HG03565 (cell line): ENCODE results near the gene NKPD1.

Experiments used
- ATAC-seq: cut with Tn5 transposase; IDR thresholded peaks from one replicate; pipeline ENCODE4 v1.9.1; 2021; ENCODE audit warnings: mild to moderate bottlenecking, moderate library complexity; ENCODE audit not compliant: unreplicated experiment

Gene NKPD1

DNA sequence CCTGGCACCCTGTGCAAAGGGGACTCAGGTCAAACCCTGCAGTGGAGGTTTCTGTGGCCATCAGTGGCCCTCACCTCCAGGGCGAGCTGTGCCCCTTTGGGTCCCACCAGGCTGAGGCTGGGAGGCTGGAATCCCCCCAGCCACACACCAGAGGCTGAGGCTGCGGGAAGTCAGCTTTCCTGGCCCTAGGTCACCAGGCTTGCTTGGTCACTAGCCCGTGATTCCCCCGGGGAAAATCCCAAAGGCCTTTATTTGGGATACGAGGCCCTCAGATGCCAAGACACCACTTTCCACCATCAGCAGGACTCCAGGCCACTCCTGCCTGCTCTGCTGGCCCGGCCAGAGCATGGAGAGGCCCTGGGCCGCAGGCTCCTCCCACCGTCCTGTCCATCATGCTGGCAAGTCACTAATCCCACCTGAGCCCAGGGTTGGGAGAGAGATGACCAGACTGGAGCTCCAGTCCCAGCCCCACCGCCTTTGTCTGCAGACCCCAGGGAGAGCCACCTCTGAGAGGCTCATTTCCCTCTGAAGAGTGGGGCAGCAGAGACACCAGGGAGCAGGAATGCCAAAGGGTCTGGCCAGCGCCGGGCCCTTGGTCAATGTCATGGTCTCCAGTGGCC is 4.7 kb downstream of the NKPD1 start:
- no peak for ATAC-seq

DNA sequence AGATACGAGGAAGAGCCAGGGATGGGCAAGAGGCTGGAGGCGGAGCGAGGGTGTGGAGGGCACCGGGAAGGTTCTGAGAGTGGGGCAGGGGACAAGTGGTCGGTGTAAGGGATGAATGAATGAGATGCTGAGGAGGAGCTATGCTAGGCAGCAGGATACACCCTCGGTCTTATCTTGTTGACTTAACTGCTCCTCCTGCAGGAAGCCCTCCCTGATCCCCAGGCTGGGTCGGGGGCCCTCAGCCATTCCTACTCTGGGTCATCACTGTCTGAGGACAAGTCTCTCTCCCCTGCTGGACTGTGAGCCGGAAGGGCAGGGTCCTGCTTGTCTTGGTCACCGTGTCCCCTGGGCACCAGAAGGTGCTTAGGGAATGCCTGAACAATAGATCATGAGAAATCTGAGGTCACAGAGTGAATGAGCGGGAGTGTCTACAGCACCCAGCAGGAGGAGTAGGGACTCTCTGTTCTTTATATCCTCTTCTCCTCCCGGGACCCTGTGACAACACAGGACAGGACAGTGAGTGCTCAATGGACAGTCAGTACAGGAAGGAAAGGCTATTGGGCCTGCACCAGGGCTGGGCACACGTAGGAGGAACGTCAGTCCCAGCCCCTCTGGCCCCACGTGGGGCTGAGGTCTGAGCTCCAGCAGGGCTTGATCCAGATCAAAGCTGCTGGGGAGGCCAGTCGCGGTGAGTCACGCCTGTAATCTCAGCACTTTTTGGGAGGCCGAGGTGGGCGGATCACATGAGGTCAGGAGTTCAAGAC is 6.5 kb downstream of the NKPD1 start:
- ATAC-seq = no peak

DNA sequence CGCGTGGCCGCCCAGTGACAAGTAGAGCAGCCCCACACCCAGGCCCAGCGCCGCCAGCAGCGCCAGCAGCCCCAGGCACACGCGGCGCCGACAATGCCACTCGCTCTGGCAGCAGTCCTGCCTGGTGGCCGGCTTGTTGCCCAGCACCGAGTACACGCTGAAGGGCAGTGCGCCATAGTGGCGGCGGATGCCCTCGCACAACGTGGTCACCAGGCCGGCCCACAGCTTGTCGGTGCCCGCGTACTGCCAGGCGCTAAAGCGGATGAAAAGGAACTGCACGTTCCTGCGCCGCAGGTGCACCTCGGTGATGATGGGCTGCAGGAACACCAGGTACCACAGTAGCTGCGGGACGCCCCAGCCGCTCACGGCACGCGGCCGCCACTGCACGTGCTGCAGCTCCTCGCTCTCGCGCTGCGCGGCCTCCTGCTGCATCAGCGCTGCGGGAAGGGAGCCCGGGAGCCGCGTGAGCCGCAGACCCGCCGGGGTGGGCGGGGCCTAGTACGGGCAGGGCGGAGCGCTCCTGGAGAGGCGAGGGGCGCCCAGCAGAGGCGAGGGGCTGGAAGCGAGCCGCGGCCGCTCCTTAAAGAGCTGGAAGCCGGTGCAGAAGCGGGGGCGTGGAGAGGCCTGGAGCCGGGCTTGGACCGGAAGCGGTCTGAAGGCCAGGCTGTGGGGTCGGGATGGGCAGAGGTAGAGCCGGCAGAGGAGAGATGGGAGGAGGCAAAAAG is 7.3 kb downstream of the NKPD1 start:
- ATAC-seq = no peak

DNA sequence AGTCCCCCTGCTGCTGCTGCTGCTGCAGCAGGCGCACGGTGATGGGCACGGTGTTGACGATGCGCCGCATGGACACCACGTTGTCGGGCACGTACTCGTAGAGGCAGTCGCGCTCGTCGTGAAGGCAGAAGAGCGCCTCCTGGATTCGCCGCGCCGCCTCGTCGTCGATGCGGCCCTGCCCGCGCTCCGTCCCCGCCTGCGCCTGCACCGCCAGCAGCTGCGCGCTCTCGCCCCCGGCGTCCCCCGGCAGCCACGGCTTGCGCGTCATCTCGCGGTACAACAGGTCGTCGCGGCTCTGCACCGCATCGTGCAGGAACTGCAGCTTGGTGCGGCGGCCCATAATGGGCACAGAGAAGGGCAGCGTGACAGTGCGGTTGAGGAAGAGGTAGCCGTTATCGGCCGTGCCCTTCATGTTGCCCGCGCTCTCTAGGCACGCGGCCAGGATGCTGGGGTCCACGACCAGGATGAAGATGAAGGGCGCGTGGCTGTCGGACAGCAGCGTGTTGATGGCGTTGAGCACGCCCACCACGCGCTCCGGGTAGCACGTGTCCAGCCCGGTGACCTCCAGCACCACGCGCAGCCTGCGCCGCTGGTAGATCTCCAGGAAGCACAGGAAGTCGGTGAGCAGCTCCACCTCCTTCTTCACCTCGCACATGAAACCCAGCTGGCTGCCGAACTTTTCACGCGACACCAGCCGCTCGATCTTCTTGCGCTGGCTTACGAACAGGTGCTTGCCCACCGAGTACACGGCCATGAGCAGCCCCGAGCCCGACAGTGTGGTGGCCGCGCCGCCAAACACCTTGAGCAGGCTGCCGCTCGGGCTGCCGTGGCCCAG is 8.1 kb downstream of the NKPD1 start:
- ATAC-seq = no peak

DNA sequence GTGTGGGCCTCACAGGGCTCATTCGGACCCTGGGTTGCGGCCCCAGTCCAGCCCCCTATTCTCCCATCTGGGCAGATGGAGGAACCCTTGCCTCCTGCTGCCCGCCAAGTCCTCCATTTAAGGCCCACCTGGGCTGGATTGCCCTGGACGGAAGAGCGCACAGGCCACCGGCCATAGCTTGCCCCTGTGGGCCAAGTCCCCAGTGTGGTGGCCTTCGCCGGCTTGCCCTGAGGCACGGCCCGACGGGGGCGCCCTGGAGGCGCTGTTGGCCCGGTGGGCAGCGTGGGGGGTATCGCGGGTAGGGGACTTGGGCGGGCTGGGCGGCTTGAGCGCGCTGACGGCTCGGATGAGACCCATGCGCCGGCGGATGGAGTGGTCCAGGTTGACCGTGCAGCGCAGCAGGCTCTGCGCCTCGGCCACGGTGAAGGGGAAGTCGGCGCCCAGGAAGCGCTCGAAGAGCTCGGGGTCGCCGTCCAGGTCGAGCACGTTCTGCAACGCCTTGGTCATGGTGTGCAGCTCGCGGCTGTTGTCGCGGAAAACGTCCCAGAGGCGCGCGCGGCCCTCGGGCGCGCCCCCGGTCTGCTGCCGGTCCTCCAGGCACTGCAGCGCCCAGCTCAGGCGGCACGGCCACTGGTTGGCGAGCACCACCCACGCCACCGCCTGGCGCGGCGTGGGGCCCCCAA is 8.8 kb downstream of the NKPD1 start:
- no peak for ATAC-seq

DNA sequence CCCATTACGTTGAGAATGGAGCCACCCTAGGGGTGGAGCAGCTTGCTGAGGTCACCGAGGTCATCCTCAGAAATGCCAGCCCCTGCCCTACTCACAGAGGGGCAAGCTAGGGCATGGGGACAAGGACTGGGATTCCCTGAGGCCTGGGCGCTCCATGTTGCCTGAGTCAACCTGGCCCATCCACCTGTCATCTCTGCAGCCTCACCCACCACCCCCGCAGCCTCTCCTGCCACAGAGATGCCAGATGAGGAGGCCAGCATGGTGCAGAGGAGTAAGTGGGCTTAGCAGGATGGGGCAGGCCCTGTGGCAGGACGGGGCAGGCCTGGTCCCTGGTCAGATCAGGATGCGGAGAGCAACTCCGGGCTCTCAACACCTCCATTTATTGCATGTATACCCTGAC is 9.5 kb downstream of the NKPD1 start:
- ATAC-seq = no peak

DNA sequence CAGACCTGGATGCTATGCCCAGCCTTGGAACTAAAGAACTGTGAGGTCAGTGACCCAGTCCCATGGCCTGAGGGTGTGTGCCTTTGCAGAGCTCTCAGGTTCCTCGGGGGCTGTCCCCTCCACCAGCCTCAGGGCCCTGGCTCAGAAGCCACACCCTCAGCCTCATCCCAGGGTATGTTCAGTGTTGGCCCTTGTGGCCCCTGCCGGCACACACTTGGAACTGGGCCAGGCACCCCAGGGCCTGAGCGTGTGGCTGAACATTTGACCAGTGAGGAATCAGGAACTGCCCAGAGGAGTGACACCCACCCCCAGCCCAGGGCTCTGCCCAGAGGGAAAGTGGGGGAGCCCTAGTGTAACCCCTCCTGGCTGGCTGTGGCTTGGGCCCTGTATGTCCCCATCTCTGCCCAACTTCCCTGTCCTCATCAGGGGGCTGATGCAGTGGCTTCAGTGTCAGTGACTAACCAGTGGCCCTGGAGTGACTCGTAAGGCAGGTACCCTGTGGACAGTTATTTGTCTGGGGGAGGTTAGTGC is 10.0 kb downstream of the NKPD1 start:
- ATAC-seq = no peak

DNA sequence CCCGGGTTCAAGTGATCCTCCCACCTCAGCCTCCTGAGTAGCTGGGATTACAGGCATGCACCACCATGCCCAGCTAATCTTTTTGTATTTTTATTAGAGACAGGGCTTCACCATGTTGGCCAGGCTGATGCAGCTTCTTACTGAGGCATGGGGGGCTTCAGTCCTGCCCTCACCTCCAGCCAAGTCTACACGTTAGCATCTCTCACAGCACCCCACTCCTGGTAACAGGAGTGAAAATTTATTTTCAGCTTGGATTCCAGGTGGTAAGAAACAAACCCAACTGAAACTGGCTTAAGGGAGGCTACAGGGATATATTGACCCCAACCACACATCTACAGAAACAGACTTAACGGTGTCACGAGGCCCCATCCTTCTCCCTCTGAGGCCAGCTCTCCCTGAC is 10.6 kb downstream of the NKPD1 start:
- no peak for ATAC-seq

DNA sequence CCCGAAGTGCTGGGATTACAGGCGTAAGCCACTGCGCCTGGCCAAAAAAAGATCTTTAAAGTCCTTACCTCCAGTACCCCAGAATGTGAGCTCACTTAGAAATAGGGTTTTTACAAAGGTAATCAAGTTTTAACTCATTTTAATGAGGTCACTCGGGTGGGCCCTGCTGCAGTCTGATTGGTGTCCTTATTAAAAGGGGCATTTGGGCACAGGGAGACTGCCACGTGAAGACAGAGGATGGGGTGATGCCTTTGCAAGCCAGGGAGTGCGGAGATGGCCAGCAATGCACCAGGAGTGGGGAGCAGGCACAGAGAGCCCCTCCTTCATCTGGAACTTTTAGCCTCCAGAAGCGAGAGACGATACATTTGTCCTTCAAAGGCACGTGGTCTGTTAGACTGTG is 11.7 kb downstream of the NKPD1 start:
- no peak for ATAC-seq

DNA sequence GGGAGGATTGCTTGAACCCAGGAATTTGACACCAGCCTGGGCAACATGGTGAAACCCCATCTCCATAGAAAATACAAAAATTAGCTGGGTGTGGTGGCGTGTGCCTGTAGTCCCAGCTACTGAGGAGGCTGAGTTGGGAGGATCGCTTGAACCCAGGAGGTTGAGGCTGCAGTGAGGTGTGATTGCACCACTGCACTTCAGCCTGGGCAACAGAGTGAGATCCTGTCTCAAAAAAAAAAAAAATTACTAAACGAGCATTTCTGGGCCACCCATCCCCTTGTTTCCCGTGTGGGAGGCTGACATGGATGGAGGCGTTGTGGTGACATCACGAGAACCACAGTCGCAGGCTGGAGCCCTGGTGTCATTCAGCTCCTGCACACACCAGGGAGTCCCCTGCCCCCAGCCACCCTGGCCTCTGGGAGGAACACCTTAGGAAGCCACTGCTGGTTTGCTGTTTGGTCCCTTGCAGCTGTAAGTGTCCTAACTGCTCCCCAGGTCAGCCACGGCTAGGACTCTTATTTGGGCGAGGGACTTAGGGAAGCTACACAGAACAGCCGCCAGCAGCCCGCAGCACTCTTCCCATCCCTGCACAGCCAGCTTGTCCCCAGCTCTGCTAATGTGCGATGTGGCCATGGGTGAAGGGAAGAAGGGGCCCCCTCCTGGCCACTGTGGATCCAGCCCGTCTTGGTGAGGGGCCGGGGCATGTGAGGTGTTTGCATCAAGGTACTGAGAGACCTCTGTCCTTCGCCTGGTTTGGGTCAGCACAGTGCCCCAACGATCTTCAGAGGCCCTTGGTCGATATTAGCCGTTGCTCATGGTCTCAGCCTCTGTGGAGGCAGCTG is 12.7 kb downstream of the NKPD1 start:
- ATAC-seq = no peak

DNA sequence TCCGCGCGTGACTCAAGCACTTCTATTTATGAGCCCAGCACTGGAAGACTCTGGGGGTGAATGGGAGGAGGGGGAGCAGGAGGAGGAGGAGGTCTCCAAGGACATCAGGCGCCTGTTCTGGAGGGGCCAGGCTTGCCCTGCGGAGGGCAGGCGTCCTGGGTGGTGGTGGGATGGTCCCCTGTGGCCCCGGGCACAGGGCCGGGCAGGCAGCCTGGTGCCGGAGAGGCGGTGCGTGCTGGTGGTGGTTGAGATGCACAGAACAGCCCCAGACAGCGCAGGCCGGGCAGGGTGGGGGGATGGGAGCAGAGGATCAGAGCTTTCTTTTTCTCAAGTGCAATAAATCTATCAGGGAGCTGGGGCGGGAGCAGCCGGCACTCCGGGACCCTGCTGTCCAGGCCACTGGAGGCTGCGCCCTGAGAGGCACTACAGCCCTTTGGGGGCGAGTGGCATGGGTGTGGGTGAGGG is 14.0 kb downstream of the NKPD1 start:
- ATAC-seq = no peak

DNA sequence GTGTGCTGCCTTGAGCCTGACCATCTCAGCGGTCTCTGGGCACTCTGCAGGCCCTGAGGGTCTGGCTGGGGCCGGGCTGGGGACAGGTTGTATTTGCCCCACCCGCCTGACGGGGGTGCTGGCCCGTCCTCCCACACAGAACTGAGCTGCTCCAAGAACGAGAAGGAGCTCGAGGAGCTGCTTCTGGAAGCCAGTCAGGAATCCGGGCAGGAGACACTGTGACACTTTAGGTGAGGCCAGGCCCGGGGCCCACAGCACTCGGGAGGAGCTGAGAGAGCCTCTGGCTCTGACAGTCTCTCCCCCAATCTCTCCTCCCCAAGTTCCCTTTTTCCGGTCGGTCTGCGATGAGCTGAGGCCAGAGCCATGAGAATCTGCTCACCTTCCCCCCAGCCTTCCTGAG is 14.5 kb downstream of the NKPD1 start:
- no peak for ATAC-seq

DNA sequence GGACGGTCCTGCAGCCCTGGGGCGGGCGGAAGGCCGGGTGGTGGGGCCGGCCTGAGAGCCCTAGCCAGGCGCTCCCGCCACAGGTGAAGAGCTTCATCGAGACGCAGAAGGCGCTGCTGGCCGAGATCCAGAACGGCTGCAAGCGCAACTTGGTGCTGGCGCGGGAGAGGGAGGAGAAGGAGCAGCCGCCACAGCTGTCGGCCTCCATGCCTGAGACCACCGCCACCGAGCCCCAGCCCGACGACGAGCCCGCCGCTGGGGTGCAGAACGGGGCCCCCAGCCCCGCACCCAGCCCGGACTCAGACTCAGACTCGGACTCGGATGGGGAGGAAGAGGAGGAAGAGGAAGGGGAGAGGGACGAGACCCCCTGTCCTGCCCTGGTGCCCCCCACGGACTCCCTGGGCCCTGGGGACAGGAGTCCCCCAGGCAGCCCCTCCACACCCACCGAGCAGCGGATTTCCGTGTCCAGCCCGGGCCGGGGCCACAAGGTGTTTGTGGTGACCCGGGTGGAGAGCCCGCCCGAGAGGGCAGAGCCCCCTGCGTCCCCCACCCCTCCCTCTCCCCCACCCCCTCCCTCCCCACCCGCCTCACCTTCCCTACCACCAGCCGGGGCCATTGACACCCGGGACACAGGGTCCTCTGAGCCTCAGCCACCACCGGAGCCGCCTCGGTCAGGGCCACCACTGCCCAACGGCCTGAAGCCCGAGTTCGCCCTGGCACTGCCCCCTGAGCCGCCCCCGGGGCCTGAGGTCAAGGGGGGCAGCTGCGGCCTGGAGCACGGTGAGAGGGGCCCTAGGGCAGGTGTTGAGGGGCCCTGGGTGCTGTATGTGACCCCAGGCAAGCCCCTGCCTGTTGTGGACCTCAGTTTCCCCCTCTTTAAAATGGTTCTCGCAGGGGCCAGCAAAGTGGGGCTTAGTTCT is 15.3 kb downstream of the NKPD1 start:
- ATAC-seq = no peak

DNA sequence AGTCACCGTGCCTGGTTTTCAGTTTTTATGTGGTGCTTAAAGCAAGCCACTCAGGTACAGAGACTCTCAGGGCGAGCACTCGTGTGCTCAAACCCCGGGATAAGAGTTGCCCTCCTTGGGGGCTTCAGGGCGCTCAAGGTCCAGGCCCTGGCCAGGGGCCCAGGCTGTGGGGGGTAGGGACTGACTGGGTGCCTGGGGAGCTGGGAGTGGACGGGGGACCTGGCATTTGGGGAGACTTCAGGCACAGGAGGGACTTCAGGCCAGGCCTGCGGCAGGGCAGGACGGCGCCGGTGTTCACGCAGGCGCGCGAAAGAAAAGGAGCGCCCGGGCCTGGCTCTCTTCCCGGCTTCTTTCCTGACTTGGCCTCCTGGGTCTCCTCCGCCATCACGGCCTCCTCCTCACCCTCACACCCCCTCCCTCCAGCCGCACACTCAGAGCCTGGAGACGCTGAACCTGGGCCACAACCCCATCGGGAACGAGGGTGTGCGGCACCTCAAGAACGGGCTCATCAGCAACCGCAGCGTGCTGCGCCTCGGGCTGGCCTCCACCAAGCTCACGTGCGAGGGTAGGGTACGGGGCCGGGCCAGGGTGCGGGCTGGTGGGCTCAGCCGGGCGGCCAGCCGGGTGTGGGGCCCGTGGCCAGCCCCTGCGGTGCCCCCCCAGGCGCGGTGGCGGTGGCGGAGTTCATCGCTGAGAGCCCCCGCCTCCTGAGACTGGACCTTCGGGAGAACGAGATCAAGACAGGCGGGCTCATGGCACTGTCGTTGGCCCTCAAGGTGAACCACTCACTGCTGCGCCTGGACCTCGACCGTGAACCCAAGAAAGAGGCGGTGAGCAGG is 16.1 kb downstream of the NKPD1 start:
- ATAC-seq = no peak

DNA sequence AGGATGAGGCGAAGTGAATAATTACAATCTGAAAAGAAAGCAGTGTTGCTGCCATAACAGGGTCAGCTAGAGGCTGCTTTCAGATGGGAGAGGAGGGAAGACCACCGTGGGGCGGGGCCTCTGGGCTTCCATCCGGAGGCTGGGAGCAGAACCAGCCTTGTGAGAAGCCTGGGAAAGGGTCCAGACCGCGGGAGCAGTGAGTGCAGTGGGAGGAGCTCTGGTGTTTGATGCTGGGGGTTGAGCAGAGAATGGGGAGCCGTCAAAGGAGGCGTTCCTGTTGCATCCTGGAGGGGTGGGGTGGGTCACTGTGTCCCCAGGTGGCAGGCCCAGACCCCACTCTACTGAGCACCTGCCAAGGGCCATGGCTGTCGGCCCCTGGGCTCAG is 18.1 kb downstream of the NKPD1 start:
- no peak for ATAC-seq

DNA sequence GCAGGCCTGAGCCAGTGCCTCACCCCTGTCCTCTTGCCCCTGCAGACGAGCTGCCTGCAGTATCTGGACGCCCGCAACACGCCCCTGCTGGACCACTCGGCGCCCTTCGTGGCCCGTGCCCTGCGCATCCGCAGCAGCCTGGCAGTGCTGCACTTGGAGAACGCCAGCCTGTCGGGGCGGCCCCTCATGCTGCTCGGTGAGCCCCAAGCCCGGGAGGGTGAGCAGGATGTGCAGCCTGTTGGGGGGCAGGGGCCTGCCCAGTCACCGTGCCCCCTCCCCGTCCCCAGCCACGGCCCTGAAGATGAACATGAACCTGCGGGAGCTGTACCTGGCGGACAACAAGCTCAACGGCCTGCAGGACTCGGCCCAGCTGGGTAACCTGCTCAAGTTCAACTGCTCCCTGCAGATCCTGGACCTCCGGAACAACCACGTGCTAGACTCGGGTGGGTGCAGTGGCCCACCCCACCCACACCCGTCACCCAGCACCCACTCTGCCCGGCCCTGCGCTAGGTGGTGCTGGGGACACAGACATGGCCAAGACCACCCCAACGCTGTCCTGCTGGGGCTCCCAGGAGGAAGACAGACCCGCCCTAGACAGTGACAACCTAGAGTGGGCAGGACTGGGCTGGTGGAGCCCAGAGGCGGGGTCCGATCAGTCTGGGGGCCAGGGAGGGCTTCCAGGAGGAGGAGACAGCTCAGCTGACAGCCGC is 18.6 kb downstream of the NKPD1 start:
- no peak for ATAC-seq
